ENCODE data around the gene SH3RF3. TPM values are rescaled to one million over a fixed set of nuclear protein-coding genes. Genes with fewer than 3 reads are reported as not detected.

Gene SH3RF3
- total and polyA plus RNA-seq, 9 of the 15 experiments (the other 6 are each of a cell fraction or from before 2014, with no cell fraction given): 0.02 TPM; not detected in 8

GRCh38 chr2:109439986-109440385, 311.0 kb downstream of the SH3RF3 start:
- ChIA-PET CTCF (ENCODE audit: low intra/inter-chr PET ratio) (no interaction called here), POLR2A (interaction anchor here (0.6 kb wide), 1 partner anchor 41 kb away, joined by 3 read pairs; no protein-coding TSS in a partner anchor)
- ATAC-seq: no peak
- Histone ChIP-seq H3K9me3 (replicated peaks; ENCODE audit: control insufficient read depth, insufficient read depth, low read depth, low read length) (no peaks in the 10 kb centered on the region; the same call in 1 of the 2 replicates), H4K20me1 (replicated peaks; ENCODE audit: control insufficient read depth, insufficient read depth, low read length) (no peaks in the 10 kb centered on the region), H3K27me3 (ENCODE audit: control insufficient read depth in 2 of 2, insufficient read depth in 2 of 2, low read length in 2 of 2) (peaks cover 2 to 21% of the 10 kb centered on the region in 2 experiments; a peak in 3 of 5 replicates), H3K27ac (ENCODE audit: extremely low read depth, low read depth, low read length) (no peak overlapping the region), H3K9ac (ENCODE audit: insufficient read depth in 1 of 2, low read depth in 2 of 2, low read length in 2 of 2) (no peak overlapping the region), H3K36me3 (ENCODE audit: control insufficient read depth, insufficient read depth, low read length) (no peaks in the 10 kb centered on the region), H3K9me1 (ENCODE audit: control insufficient read depth, insufficient read depth, low read length) (no peaks in the 10 kb centered on the region), H3K4me1 (replicated peaks in 1 of 2; ENCODE audit: control insufficient read depth in 2 of 2, insufficient read depth in 2 of 2, low read length in 2 of 2) (no peaks in the 10 kb centered on the region), H3K4me2 (ENCODE audit: insufficient read depth, low read length) (no peak overlapping the region), H3K79me2 (ENCODE audit: control insufficient read depth, insufficient read depth, low read length) (no peaks in the 10 kb centered on the region), H3K4me3 (no peak overlapping the region), H2AFZ (ENCODE audit: low read depth, low read length) (no peak overlapping the region)
- FAIRE-seq: no peak
- in situ Hi-C loops (cut with MboI) (no loop called here), intact Hi-C loops (cut with micrococcal nuclease) (no loop called here)
- BruUV-seq (replicated peaks): no TSS peak
- TF ChIP-seq ZKSCAN1 (IDR thresholded peaks at IDR 0.05; ENCODE audit: low read depth, low read length) (no peak), ATF7 (IDR thresholded peaks at IDR 0.05) (no peak), HMGN3 (IDR thresholded peaks at IDR 0.05; ENCODE audit: borderline replicate concordance, extremely low read depth, insufficient read length, low read depth, low read length) (no peak), ZNF217 (CRISPR knock-in tag; IDR thresholded peaks at IDR 0.05) (no peak)
- under 1% methylated on average over 7 of the region's 7 CpGs for WGBS (ENCODE audit: insufficient coverage, low coverage, missing lambda C conversion rate)
- no peak for DNase-seq (ENCODE audit: extremely low read depth in 1 of 4, low spot score in 3 of 4)

- Histone ChIP-seq H3K9me3 (replicated peaks; ENCODE audit: control insufficient read depth, insufficient read depth, low read depth, low read length) (no peaks in the 10 kb centered on the region; the same call in 1 of the 2 replicates), H3K27ac (ENCODE audit: extremely low read depth, low read depth, low read length) (no peak overlapping the region), H3K79me2 (ENCODE audit: control insufficient read depth, insufficient read depth, low read length) (no peaks in the 10 kb centered on the region), H3K4me1 (replicated peaks in 1 of 2; ENCODE audit: control insufficient read depth in 2 of 2, insufficient read depth in 2 of 2, low read length in 2 of 2) (no peaks in the 10 kb centered on the region), H3K36me3 (ENCODE audit: control insufficient read depth, insufficient read depth, low read length) (no peaks in the 10 kb centered on the region), H3K9me1 (ENCODE audit: control insufficient read depth, insufficient read depth, low read length) (no peaks in the 10 kb centered on the region), H4K20me1 (replicated peaks; ENCODE audit: control insufficient read depth, insufficient read depth, low read length) (no peaks in the 10 kb centered on the region), H3K27me3 (ENCODE audit: control insufficient read depth in 2 of 2, insufficient read depth in 2 of 2, low read length in 2 of 2) (peaks cover 0 to 15% of the 10 kb centered on the region in 2 experiments; a peak in 3 of 5 replicates), H3K4me3 (no peak overlapping the region), H3K4me2 (ENCODE audit: insufficient read depth, low read length) (no peak overlapping the region), H3K9ac (ENCODE audit: insufficient read depth in 1 of 2, low read depth in 2 of 2, low read length in 2 of 2) (no peak overlapping the region), H2AFZ (ENCODE audit: low read depth, low read length) (no peak overlapping the region)
- POLR2A ChIA-PET: interaction anchor here (0.6 kb wide), 1 partner anchor 42 kb away, joined by 3 read pairs; no protein-coding TSS in a partner anchor
- ATAC-seq (no peak), DNase-seq (ENCODE audit: extremely low read depth in 1 of 4, low spot score in 3 of 4) (no peak), FAIRE-seq (no peak)
- CTCF ChIA-PET (ENCODE audit: low intra/inter-chr PET ratio): no interaction called here
- intact Hi-C loops (cut with micrococcal nuclease) (no loop called here), in situ Hi-C loops (cut with MboI) (no loop called here)
- BruUV-seq (replicated peaks): no TSS peak
- 2% methylated on average over 4 of the region's 4 CpGs for WGBS (ENCODE audit: insufficient coverage, low coverage, missing lambda C conversion rate)
- no peak for TF ChIP-seq ZFP30 (CRISPR knock-in tag; IDR thresholded peaks at IDR 0.05; ENCODE audit: borderline replicate concordance)
- no peak for TF ChIP-seq MXI1 (IDR thresholded peaks at IDR 0.05; ENCODE audit: low read depth, low read length)
- TF ChIP-seq SMAD4 (CRISPR knock-in tag; conservative IDR thresholded peaks at IDR 0.05): no peak
- no peak for TF ChIP-seq CUX1 (CRISPR knock-in tag; IDR thresholded peaks at IDR 0.05)
- no peak for TF ChIP-seq NCOA1 (IDR thresholded peaks at IDR 0.05; ENCODE audit: low read depth)
- no peak for TF ChIP-seq HLTF (IDR thresholded peaks at IDR 0.05)
- no peak for TF ChIP-seq ZNF212 (CRISPR knock-in tag; IDR thresholded peaks at IDR 0.05)
Observed at GRCh38 chr2:109440499-109441156, 311.6 kb downstream of the SH3RF3 start.
